HG03469 (cell line): Measurements from ENCODE around the gene ARHGEF28.

Experiments used
- ATAC-seq: cut with Tn5 transposase; IDR thresholded peaks from one replicate; pipeline ENCODE4 v1.9.1; 2021; ENCODE audit warnings: mild to moderate bottlenecking, moderate library complexity, moderate number of reproducible peaks; ENCODE audit not compliant: unreplicated experiment

Gene ARHGEF28

DNA sequence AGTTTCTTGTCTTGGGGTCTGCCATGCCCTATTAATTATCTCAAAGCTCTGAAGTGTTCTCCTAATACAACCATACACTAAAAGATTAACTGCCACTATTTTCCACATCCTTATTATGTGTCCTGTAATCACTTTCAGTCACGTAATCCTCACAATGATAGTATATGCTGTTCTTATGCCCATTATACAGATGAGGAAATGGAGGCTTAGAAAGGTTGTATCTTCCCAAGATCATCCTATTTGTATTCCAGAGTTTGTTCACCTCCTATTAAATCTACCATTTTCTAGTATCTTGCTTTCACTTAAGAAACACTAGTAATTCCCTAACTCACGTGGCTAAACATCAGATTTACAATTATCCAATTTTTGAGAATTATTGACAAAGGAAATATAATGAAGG, 2.9 kb upstream of the ARHGEF28 start:
- no peak for ATAC-seq

DNA sequence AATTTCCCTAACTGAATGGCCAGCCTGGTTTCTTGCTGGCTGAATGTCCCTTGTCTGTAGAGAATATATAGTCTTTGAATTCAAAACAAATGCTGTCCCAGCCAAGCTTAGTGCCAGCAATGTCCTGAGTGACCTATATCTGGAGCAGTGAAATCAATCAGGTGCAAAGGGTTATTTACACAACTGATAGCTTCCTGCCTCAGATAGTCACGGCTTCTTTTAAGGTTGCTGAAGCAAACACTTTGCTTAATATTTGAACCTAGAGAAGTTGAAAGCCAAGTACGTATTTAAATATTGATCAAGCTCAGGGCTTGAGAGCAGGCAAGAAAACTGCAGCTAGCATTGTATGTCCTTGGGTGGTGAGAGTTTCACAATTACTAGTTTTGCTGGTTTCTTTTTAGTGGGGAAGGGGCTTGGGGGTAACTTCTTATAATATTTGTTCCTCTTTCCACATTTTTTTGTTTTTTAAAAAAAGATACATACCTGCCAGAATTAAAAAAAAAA, 2.0 kb upstream of the ARHGEF28 start:
- no peak for ATAC-seq

DNA sequence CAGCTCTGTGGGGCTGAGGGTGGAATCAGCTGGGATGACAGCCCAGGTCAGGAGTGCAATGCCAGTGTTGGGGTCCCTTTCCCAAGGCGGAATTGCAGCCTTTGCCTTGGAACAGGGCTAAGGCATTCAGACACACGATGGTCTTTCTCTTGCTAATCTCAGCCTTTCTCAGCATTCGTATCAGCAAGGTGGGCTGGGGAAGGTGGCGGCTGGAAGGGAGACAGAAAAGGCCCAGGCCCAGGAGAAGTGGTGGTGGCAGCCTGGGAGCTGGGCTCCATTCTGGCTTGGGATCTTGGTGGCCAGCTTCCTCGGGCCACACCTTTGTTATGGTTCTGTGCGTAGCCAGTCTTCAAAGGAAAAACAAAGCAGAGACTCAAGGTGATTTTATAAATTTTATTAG, 1.1 kb upstream of the ARHGEF28 start:
- no peak for ATAC-seq

DNA sequence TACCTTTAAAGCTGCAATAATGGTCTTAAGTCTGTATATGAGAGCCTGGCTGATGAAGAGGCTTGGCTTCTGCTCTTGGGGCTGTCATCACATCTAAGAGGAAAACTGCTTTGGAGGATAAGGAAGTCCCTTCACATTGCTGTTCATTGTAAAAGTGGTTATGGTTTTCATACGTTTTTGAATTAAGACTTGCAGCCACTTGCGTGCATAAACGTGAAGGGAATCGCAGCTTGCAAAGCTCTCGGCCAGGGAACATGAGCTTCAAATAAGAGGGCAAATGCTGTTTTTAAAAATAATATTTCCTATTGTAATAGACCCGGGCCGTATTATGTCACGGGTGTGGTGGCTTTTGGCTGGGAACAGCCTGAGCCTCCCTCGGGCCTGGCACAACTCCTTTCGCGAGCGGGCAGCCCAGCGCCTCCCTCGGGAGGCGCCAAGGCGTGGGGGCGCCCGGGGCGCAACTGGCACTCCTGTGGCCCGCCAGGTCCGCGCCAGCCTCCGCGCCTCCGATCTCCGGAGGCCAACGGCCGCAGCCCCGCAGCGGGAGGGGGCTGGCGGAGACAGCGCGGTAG, 538 bp upstream of the ARHGEF28 start:
- ATAC-seq: no peak

DNA sequence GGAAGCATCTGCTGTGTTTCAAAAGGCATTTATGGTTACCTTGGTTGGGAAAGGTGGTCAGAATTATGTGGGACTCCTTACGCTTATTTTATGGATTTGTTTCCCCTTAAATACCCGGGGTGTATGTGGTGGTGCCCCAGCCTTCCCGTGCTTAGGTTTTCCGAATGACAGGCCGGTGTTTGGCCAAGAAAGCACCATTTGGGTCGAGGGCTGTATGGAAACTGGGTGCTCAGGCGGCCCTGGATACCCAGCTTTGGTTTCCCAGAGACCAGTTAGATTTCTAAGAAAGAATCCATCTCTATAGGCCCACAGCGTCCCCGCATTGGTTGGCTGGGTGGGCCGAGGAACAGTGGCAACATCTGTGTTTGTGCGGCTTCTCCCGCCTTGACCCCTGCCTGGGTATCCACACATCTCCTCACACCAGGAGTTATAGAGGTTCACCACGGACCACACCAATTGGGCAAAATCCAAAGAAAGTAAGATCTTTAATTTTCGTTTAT, 868 bp downstream of the ARHGEF28 start:
- no peak for ATAC-seq

DNA sequence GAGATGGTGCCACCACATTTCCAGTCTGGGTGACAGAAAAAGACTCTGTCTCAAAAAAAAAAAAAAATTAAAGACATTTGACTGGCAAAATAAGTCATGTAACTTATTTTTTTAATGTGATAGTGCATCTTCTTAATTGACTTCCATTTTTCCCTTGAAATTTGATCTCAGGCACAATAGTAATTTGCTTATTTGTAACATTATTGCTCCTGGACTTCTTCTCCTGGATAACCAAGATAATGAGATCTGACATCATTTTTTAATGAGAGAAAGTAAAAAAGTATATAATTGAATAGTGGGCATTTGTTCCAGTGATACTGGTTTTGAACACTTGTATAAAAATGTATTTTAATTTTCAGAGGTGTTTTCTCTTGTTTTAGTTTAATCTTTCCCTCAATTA, 3.5 kb downstream of the ARHGEF28 start:
- no peak for ATAC-seq

DNA sequence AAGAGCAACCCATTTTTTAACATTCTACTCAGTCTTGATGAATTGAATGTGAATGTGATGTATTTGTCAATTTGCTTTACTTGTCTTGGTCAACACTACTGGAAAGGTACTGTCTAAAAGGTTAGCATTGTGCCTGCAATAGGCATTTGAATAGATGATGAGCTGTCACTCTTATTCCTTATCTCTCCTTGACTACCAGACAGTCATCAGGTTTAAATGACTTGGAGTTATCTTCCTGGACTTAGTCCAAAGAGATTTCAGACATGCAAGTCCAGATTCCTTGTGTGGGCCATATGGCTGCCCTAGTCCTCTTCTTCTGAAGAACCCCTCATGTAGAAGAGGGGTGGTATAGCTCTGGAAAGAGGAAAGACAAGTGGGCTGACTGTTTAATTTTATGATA, 4.8 kb downstream of the ARHGEF28 start:
- no peak for ATAC-seq

DNA sequence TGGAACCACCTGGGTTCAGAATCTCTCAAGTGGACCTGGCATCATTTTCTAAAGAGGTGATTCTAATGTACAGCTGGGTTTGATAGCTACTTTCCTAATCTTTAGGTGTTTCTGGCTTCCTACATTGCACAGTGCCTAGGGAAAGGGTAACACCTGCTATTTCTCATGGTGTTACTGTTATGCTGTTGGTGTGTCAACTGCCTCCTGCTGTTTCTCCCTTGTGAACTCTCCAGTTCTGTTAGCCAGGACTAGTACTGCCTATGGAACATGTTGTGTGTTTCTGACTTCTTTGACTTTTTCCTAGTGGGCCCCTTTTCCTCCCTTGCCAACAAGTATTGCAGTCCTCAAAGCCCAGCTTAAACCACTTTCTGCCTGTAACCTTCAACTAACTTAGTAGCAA, 5.5 kb downstream of the ARHGEF28 start:
- no peak for ATAC-seq

DNA sequence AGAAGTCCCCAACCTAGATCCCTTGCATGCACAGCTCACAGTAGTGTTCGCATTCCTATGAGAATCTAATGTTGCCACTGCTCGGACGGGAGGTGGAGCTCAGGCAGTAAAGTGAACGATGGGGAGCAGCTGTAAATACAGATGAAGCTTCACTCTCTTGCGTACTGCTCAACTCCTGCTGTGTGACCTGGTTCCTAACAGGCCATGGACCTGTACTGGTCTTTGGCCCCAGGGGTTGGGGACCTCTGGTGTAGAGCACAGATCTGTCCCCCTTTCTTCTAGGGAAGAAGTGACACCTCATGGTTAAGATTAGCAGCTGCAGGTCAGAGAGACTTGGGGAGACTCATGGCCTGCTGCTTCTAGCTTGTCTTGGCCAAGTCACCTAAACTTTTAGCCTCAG, 7.1 kb downstream of the ARHGEF28 start:
- no peak for ATAC-seq

DNA sequence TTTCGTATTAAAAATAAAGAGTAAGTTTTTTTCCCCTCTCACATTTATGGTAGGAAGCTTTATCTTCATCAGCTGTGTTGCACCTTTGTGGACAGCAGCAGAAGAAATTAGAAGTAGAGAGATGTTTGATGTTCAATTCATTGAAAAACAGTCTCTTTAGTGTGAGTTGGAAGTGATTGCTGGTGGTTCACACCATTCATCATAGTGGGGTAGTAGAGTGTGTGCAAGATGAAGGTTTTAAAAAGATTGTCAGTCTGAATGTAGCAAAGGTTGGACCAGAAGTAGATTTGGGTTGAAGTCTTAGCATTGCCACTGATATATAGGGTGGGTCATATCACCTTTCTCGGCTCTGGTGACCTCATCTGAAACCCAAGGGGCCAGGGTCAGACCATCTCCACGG, 10.4 kb downstream of the ARHGEF28 start:
- ATAC-seq: no peak

DNA sequence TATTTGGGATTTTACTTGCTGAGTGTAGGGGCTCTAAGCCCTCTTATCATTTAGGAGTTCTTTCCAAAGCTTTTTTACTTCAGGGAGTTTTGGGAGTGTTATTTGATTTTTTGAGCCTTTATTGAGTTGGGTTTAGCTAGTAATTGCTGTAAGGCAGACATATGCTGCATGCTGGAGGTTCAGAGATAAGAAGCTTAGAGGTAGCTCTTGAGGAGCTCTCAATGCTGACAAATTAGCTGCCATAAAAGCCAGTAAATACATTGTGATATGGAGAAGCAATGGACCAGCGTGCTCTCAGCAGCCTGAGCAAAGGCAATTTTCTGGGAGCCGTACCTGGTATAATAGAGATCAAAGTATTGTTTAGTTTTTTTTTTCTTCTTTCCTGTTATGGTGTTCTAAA, 11.6 kb downstream of the ARHGEF28 start:
- no peak for ATAC-seq

DNA sequence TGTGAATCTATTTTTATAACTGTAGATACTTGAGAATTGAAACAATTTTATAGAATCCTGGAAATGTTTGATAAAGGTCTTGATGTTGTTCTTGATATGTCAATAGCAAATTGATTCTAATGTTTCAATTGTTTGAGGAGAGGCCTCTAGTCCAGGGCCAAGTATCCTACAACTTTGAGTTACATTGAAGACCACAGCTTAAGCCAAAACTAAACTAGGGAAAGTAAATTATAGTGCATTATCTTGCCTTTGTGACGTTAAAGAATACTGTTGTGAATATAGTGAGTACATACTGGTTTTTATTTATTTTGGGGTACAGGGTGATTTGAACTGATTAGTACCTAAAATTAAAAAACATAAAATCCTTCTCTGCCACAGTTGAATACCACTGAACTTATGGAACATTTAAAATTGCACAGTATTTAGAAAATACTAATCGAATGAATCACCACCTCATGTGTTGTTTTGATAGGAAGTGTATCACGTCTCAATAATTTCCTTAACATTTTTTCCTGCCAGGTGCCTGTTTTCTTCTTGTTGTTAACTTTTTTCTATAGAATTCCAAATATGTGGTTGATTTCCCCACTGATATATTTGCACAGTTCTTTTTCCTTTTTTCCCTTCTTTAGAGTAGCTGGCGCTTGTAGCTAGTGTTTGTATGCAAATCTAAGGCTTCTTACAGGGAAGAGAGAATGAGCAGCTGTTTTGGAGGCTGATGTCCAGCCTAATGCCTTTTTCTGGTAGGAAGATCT, 12.5 kb downstream of the ARHGEF28 start:
- no peak for ATAC-seq

DNA sequence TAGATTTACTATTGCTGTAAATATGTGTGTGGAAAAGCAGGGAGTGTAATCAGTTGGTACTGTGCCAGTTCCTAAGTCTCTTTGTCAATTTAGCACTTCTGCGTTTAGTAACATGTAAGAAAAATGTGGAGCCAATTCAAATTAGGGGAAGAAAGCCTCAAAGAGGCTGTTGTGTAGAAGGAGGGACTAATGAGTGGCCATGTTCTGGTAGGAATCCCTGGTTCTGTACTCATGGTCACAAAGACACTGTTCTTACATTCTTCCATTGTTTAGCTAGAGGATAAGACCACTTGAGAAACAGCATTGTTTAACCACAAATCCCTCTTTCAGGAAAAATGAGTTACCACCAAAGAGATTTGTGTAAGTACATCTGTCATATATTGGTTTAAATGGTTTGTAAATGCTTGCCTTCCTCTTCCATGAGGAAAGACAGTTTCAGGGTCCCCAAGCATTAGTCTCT, 14.9 kb downstream of the ARHGEF28 start:
- no peak for ATAC-seq

DNA sequence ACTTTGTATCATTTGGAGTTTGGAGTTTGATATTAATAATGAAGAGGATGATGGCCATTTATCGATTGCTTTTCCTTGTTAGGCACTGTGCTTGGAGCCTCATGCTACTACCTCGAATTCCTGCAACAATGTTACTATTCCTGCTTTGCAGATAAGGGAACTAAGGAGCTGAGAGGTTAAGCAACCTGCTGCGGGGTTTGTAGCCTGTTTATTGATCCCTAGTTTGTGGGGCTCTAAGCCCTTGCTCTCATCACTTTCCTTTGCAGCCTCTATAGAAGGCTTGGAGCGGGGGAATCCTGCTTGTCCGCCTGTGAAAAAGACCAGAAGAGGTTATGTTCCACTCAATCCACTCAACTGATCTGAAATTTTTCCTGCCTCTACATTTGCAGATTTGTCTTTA, 15.8 kb downstream of the ARHGEF28 start:
- no peak for ATAC-seq

DNA sequence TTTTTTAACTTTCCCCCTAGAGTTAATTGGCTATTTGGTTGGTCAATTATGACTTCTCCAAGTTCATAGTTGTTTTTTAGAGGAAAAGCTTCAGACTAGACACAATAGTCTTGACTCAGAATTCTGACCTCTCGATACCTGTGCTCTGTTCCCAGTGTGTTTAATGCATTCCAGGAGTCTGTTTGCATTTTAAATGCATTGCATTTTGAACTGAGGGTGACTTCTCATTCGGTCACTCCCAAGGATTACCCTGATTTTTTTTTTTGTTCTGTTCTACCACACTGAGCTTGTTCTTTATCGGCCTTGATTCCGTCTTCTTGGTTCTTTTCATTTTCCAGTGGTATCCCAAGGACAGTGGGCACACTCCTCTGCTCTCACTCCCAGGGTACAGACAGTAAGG, 16.3 kb downstream of the ARHGEF28 start:
- no peak for ATAC-seq

DNA sequence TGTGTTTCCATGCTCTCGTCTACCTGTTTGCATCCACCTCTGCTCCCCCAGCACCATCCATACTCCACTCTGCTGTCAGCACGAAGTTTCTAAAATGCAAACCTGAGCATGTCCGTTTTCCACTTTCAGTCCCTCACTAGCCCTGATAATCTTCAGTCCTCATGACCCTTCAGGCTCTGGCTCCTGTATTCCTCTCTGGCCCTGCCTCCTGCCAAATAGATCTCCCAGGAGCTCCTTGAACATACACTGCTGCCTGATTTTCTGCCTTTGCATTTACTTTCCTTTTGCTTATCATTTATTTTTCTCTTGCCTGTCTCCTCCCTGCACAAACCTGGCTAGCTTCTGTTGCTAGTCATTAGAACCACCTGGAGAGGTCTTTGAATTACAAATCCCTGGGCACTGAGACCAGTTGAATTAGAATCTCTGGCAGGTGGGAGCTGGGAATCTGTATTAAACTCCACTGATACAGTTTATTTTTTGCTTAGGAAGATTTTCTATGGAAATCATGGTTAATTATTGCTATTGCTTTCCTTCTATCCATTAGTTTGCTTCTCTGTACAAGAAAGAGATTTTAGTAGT, 18.5 kb downstream of the ARHGEF28 start:
- no peak for ATAC-seq

DNA sequence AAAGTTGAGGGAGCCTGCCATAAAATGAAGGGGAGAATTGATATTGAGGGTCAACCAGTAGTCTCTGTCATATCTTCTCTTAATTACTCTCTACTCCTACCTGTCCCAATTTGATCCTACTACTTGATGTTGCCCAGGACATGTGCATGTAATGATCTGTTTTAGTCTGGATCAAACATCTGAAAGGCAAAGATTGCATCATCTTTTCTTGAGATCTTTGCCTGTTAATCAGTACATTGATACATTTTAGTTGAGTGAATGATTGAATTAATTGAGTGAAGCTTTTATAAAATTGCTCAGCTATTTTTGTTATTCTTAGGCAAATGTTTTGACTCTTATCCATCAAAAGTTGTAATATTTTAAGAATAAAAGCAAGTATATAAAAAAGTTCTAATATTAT, 21.7 kb downstream of the ARHGEF28 start:
- no peak for ATAC-seq

DNA sequence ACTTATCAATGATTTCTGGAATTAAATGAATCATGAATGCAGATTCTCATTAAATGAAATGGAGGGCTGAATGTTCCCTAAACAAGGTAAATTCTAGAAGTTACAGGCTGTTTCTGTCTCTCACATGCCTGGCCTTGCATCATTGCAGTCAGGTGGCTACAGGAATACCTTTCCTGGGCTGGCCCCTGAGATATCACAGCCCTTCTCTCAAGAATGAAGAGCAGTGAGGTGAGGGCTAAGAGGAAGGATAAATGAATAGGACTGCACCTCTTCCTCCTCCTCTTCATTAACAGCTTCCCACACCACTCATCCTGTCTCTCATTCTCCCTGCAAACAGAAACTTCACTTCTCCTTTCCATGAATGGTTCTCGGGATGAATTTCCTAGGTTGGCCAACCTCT, 22.5 kb downstream of the ARHGEF28 start:
- no peak for ATAC-seq

DNA sequence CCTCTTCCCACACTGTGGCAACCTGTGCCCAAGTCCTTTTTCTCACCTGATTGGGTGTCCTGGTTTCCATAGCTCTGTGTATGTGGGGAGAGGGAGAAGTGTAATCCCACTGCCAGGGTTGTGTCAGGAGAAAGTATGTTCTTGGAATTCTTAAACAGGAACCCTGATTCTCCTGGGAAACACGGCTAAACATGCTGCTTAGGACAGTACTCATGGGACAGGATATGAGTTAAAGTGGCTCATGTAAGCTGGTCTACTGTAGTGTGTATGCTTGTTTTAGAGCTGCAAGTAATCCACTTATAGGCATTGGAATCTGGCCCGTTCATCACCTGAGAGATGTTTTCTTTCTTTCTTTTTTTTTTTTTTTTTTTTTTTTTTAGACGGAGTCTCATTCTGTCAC, 23.9 kb downstream of the ARHGEF28 start:
- ATAC-seq: no peak

DNA sequence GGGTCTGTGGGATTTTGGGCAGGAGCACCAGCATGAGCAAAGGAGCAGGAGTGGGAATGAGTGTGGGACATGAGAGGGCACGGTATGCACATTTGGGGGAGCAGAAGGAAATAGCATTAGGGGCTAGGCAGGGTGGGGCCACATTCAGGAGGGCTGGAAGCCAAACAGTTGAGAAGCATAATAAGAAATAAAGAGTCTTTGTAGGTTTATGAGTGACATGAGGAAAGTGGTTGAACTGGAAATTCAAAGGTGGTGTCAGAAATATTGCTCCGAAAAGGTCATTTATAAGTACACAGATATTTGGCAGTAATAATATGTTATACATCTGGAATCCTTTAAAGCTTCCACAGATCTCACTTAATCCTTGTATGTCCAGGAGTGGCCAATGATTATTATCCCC, 26.4 kb downstream of the ARHGEF28 start:
- no peak for ATAC-seq

DNA sequence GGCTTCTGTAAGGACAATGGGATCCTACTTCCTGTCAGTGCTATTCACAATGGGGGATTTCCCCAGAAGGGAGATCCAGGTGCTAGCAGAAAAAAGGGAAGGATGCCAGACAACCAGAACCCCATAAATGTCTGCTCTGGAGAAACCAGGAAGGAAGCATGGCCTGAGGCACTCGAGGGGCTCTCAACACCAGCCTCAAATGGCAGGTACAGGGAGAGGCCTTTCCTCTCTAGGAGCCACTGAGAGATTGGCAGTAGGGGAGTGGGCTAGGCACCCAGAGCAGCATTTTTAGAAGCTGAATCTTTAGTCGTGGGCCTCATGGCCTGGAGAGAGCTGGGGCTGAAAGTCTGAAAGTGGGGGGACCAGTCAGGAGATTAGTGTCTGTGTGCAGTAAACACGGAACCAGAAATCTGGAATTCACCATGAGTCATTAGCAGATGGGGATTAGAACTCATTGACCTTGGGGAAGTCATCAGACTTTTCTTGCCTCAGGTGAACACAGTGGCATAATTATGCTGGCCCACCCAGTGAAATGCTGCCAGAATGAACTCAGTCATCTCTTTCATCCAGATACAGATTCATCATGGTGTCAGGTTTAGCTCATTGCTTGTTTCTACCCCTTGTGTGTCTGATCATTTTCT, 28.3 kb downstream of the ARHGEF28 start:
- no peak for ATAC-seq
